Measurements from ENCODE around the gene COX4I2. TPM values are rescaled to one million over a fixed set of nuclear protein-coding genes. Genes with fewer than 3 reads are reported as not detected.

The COX4I2 gene
- total and polyA plus RNA-seq, 2 of the 8 experiments (the other 6 are each of a cell fraction or from before 2014, with no cell fraction given) = 0.26 TPM; not detected in 1

DNA sequence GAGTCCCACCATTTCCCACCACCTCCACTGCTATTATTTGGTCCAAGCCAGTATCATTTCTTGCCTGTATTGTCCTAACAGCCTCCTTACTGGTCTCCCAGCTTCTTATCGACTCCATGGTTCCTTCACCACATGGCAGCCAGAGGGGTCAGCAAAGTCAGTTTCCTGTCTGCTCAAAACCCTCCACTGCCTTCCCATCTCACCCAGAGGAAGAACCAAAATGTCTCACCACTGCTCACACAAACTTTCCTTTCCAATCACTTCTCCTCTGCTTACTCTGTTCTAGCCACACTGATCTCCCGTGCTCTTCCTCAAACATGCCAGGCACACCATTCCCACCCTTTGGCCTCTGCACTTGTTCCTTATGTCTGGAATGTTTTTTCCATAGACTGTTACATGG, 45.2 kb downstream of the COX4I2 start (continued):
- TF ChIP-seq POLR2AphosphoS5 (IDR thresholded peaks at IDR 0.05; ENCODE audit: low read depth, low read length) = no peak
- TF ChIP-seq ATF2 (IDR thresholded peaks at IDR 0.05; ENCODE audit: low read length) = no peak
- no peak for TF ChIP-seq SIX5 (IDR thresholded peaks at IDR 0.05; ENCODE audit: low read depth, low read length)
- no peak for TF ChIP-seq EZH2 (IDR thresholded peaks at IDR 0.05; ENCODE audit: low read depth, low read length, severe bottlenecking)

Data from H1 (cell line).